HT-29 (cell line): ENCODE data around the gene MCEE. TPM values are rescaled to one million over a fixed set of nuclear protein-coding genes. Genes with fewer than 3 reads are reported as not detected.

Experiments used
- small RNA-seq: library from RNA; depleted of rRNA; stranded (forward); fragments of <200 nt; gene quantifications from one replicate; pipeline ENCODE3, GENCODE V24; 2014
- total RNA-seq: library from RNA; depleted of rRNA; stranded (reverse); fragments of >200 nt; shearing (Covaris generic); gene quantifications from 2 replicates; pipeline ENCODE4 v1.2.3, GENCODE V29; 2014; rRNA removed

The MCEE gene
- total RNA-seq, 1 experiment from 2014 or later: 14.6 TPM

Small RNA genes lying within 50 kb of the gene (small RNA-seq; reads per million reads assigned to genes)
- not detected for gene AC007881.1

Other genes starting within 250 kb of the MCEE start
- 1.8 and 2.3 TPM in 2 replicates for gene VAX2, start 229.7 kb downstream of the MCEE start, total RNA-seq
- 32.8 and 43.9 TPM in 2 replicates for gene ATP6V1B1, start 194.3 kb downstream of the MCEE start, total RNA-seq
- gene ANKRD53, start 151.6 kb downstream of the MCEE start, total RNA-seq: 0.28 TPM in 1 of 2 replicates, not detected in the other
- 43.3 and 50.1 TPM in 2 replicates for gene TEX261, start 135.4 kb downstream of the MCEE start, total RNA-seq
- gene NAGK, start 61.6 kb downstream of the MCEE start, total RNA-seq: 17.8 and 29.7 TPM in 2 replicates
- gene MPHOSPH10, start 405 bp upstream of the MCEE start, total RNA-seq: 12.3 and 13.0 TPM in 2 replicates
- 1.8 and 2.2 TPM in 2 replicates for gene PAIP2B, start 96.9 kb upstream of the MCEE start, total RNA-seq
- 62.5 and 67.9 TPM in 2 replicates for gene ZNF638, start 201.6 kb upstream of the MCEE start, total RNA-seq